Astrocyte of the spinal cord (primary cell): ENCODE measurements around the gene NUDT14.

Source experiments
- DNase-seq: peaks from one replicate; pipeline ENCODE4 v3.0.0; 2011; ENCODE audit warnings: low read depth, low spot score
- H3K4me3 ChIP-seq: 2 replicates; pipeline ENCODE4 v1.5.1; 2011; ENCODE audit warnings: low read depth, mild to moderate bottlenecking, low read length, moderate library complexity
- CTCF ChIP-seq: IDR thresholded peaks from 2 replicates; pipeline ENCODE4 v1.5.1; 2012; ENCODE audit warnings: low read depth, mild to moderate bottlenecking, low read length, inconsistent platforms
- in situ Hi-C: cut with HindIII; loops from 2 replicates; pipeline ENCODE4 v1.10.0; 2017; ENCODE audit warnings: low sequenced_read_pairs

Gene NUDT14

DNA sequence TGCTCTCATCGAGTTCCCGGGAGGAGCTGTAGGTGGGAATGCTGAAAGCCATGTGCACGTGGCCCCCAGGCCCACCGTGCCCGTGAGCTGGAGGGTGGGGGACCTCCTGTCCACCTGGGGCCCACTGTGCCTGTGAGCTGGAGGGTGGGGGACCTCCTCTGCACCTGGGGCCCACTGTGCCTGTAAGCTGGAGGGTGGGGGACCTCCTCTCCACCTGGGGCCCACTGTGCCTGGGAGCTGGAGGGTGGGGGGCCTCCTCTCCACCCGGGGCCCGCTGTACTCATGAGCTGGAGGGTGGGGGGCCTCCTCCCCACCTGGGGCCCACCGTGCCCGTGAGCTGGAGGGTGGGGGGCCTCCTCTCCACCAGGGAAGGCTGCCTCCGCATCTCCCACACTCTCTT lies 13.9 kb upstream of the NUDT14 start:
- TF ChIP-seq CTCF, result no peak
- DNase-seq, result no peak
- H3K4me3 ChIP-seq, result no peak overlapping the region
- in situ Hi-C loops, result no loop called here

DNA sequence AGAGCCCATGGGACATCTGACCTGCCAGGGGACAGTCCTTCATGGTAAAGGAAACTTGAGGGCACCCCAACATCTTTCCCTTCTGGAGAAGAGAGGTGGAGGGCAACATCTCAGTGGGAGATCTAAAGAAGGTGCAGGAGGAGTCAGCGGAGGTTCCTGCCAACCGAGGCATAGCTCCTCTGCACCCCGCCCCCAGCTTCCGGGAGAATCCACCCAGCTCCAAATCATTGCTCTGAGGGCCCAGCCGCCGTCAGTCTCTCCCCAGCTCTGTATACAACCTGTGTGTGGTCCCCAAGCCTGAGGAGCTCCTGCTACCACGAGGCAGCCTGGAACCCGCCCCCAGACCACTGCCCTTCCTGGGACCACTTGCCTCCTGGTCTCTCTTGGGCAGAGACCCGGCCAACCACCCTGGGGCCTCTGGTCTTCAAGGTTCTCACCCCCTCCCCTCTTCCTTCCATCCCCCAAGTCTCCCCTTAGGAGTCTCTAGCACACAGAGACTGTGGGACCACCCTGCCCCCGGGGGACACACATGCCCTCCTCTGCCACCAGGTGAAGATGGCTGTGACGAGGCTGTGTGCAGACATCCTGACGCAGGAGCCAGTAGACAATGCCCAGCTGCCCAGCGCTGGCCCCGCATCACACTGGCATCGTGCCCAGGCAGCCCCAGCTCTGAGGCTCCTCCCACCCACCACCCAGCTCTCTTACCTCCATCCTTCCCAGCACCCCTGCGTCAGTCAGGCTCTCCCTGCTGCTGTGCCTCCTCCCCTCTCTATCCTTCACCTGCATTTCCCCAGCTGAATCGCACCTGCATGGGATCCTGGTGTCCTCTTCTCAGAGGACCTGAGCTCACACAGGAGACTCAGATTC lies 13.0 kb upstream of the NUDT14 start:
- no peak for TF ChIP-seq CTCF
- H3K4me3 ChIP-seq, result no peak overlapping the region
- in situ Hi-C loops, result no loop called here
- no peak for DNase-seq

- no peak for TF ChIP-seq CTCF
- in situ Hi-C loops, result no loop called here
- no peak overlapping the region for H3K4me3 ChIP-seq
- no peak for DNase-seq
Measured at GRCh38 chr14:105192866-105193731, 12.0 kb upstream of the NUDT14 start.

DNA sequence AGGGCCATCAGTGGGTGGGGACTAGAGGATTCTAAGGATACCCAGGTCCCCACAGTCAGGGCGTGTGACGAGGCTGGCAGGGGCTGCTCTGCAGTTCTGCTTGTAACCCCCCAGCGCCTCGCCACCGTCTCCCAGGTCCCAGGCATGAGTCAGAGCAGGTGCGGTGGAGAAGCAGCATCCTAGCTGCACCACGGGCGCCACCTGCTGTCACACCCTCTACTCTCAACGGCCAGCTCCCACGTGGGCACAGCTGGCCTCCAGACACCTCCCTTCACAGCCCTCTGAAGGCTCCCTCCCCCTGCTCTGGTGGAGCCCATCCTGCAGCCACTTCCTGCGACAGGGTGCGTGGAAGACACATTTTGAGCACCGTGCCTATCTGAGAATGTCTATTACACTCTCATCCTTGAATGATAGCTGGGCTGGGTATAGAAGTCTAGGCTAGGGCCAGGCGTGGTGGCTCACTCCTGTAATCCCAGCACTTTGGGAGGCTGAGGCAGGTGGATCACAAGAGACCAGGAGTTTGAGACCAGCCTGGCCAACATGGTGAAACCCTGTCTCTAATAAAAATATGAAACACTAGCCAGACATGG lies 6.9 kb upstream of the NUDT14 start:
- in situ Hi-C loops, result no loop called here
- no peak for DNase-seq
- TF ChIP-seq CTCF, result no peak
- no peak overlapping the region for H3K4me3 ChIP-seq

GRCh38 chr14:105187116-105187515 lies 6.0 kb upstream of the NUDT14 start:
- no peak for TF ChIP-seq CTCF
- no peak for DNase-seq
- in situ Hi-C loops, result no loop called here
- no peak overlapping the region for H3K4me3 ChIP-seq

DNA sequence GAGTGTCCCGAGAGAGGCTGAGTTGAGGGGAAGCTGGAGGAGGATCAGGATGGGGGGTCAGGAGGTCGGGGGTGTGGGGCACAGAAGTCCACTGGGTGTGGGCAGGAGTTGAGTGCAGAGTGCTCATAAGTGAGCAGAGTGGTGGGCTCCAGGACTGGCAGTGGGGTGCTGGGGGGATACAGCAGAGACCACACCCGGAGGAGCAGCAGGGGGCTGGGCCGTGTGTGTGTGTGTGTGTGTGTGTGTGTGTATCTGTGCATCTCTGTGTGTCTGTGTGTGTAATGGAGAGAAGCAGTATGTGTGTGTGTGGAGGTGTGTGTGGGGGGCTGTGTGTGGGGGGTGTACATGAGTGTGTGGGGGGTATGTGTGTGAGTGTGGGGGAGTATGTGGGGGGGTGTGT lies 4.9 kb upstream of the NUDT14 start:
- in situ Hi-C loops, result no loop called here

More for the DNA sequence above, 4.9 kb upstream of the NUDT14 start:
- no peak overlapping the region for H3K4me3 ChIP-seq
- no peak for TF ChIP-seq CTCF
- no peak for DNase-seq
